Pons (tissue), 1 donor: ENCODE results near the gene NXN.
"Not testable (repeated sequence)": the region's sequence is repeated elsewhere in the genome, so short reads cannot be mapped to it uniquely, and the experiment has no call there.

Experiments used
- DNase-seq: peaks from one replicate; pipeline ENCODE4 v3.0.0-alpha.2; 2016; ENCODE audit warnings: low spot score

The NXN gene

DNA sequence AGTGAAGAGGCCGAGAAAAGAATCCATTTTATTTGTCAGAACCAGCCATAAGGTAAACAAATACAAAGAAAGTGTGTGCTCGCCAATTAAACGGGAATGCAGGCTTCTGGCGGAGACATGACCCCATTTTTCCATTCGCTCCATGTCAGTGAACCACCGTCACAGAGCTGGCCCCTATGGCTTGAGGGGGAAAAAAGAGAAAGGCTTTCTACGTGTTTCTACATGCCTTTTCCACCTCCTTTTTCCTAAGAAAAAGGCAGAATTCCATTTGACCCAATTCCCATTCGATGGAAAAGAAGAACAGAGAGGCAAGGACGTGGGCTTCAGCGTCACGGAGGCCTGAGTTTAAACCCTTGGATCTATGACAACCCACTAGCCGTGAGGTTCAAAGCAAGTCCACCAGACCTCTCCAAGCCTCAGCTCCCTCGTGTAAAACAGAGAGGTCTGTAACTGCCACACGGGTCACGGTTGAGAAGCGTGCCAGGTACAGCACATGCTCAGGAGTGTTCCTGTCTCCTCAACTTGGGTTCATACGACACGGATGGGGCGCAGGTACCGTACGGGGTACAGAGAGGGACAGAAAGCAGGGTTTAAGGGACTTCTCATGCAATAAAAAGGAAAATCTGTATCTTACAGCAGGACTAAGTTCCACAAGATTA lies 91.9 kb downstream of the NXN start:
- no peak for DNase-seq

DNA sequence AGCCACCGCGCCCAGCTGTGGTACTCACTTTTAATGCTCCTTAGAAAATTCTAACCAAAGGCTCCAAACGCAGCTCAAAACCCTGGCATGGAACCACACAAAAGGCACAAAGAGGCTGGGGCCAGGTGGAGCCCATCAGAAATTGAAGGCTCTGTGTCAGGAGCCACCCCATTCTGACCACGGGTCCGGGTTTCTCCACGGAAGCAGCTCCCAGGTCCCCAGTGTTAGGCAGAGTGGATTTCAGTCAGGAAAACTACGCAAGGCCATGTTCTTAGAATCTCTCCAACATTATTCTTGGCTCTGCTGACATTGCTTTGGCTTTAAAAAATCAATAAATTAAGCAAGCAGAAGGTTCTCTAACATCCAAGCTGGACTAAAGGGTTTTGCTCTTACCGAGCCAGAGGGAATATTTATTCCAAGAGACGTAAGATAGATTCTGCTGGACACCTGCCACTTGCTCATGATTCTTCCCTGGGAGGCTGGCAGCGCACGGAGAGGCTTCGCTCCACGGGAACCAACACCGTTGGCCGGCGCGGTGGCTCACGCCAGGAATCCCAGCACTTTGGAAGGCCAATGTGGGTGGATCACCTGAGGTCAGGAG lies 93.5 kb downstream of the NXN start:
- peak; percentile 37 for DNase-seq

DNA sequence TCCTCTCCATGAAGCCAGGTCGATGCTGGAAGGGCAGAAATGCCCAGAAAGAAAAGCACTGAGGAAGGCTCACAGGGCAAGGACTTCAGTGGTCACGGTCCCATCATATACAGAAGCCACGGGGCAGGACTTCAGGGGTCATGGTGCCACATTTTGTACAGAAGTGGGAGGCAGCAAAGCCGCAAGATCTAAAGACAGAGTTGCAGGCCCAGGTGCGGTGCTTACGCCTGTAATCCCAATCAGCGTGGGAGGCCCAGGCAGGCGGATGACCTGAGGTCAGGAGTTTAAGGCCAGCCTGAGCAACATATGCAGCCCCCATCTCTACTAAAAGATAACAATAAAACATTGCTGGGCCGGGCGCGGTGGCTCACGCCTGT lies 96.0 kb downstream of the NXN start:
- no peak for DNase-seq

DNA sequence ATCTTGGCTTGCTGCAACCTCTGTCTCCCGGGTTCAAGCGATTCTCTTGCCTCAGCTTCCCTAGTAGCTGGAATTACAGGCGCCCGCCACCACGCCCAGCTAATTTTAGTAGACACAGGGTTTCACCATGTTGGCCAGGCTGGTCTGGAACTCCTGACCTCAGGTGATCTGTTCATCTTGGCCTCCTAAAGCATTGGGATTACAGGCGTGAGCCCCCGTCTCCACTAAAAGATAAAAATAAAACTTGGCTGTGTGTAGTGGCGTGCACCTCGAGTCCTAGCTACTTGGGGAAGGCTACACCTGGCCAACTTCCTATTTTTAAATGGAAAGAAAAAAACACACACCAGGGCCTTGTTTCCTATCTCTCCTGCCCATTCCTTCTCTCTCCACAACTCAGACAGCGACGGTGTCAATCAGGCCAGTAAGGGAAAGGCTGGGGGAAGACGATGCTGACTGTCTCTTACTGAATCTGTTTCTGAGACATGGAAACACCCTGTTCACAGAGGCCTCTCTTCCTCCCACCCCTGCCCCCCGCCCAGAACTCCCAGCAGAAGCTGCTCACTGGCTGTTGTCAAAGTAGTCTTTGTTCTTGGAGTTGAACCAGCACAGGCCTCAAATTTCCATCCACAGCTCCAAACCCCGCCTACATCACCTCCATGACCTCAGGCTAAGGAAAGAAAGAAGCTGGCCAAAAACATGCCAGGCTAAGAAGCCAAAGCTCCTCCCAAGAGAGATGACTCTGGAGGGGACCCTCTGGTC lies 96.6 kb downstream of the NXN start:
- no peak for DNase-seq

DNA sequence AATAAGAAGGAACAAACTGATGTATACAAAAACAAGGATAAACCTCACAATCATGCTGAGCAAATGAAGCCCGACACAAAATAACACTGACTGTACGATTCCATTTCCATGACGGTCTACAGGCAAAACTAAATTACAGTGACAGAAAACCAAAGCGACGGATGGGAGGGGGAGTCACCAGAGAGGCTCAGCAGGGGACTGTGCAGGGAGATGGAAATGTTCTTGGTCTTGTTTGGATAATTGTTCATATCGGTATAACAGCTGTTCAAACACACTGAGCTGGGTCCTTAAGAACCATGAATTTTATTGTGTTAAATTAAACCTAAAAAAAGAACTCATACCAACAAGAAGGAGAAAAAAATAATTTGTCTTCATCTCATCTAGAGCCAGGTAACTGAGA lies 97.8 kb downstream of the NXN start:
- DNase-seq, result no peak

DNA sequence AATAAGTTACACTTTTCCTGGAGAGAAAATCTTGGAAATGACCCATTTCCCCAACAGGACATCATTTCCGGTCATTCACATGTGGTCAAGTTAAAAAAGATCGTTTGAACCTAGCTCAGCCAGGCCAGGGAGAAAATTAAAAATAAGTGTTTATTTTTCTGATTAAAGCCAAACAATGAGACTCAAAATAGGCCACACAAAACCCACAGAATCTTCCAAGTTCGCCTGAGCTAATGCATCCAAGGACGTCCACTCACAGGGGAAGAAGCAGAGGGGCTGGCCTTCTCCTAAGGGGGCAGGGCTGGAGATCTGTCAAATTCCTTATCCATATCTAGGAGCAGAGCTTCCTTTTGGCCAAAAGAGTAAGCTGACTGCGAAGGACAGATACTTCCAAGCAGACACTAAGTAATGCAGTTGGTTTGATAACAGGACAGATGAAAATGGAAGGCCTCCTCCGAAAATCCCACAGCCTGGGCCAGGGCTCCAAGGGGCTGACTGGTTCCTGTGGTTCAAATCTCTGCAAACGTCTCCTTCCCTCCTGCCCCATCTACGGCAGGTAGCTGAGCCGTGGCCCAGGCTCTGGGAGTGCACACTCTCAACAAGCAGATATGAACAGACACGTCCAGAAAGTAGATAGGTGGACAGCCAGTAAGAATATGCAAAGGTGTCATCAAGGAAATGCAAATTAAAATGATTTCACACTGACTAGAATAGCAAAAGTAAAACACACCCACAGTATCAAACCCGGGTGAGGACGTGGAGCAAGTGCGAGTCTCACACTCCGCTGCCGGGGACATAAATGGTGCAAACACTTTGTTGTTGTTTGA lies 98.9 kb downstream of the NXN start:
- peak; percentile 24 for DNase-seq

DNA sequence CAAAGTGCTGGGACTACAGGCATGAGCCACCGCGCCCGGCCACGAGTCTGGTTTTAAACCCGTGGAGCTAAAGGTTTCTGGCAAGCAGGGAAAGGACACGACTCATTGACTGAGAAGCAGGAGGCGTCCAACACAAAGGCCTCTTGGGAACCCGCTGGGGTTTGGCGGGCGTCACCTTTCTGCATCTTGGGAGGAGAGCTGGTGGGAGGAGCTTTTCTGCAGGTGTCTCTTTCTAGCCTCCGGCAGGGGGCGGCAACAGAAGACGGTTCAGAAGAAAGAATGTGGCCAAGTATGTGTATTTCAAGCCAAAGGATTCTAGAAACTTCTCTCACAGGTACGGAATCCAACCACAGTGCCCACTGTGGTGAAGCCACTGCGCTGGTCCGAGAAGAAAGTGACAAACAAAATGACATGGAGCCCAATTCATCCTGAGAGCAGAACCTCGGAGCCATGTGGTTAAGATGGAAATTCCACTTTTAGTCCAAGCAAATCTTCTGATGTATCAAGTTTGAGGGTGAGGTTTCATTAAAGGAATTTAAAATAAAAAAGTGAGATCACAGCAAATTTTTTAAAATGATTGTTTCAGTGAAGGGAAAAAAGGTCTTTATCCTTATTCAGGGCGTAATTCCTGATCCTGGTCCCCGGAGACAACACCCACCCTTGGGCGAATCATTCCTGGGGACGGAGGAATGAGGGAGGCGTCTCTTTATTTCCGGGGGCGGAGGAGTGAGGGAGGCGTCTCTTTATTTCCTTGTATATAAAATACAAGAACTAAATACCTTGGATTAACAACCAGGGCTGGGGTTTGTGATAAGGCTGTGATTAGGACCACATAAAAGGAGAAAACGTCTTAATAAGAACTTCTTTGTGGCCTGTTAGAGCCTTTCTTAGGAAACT lies 99.8 kb downstream of the NXN start:
- DNase-seq, result peak; percentile 46

DNA sequence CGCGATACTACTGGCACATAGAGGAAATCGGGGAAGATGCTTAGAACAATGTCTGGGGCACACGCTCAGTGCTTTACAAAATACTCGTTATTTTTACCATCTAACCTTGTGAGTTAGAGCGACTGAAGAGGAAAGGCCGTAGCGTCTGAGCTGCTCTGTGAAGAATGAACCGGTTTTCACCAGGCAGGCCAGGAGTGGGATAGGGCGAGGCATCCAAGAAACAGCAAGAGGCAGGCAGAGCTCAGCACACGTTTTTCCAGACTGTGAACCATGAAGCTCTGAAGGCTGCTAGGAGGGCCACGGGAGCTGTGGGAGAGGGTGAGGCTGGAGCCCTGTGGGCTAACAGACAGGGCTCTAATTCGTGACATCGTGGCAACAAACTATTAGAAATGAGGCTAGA lies 101.9 kb downstream of the NXN start:
- DNase-seq, result no peak

DNA sequence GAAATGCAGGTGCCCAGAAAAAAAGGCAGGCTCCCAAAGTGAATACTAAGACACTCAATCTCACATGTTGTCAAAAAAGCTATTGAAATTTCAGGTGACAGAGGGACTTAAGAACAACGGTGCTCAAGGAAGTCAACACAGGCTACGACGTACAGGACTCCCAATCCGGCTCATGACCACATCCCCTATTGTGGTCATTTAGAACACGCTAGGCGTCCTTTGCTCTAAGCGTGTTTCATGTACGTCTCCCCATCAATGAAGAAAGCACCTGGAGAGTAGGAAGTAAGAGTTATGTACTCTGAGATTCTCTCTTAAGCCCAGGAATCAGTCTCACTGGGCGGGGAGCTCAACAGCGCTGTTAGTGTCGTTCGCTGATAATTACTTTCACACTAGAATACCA lies 103.3 kb downstream of the NXN start:
- DNase-seq, result no peak

DNA sequence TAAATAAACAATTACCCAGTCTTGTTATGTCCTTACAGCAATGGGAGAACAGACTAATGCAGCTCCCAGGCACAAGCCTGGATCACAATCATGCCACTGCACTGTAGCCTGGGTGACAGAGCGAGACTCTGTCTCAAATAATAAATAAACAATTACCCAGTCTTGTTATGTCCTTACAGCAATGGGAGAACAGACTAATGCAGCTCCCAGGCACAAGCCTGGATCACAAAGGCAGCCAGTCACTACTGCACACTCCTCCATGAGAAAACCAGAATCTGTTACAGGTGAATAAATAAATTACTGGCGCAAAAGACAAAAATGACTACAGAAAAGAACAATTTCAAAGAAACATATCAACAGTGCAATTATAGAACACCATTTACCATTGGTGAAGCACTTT lies 105.0 kb downstream of the NXN start:
- not testable (repeated sequence) for DNase-seq

DNA sequence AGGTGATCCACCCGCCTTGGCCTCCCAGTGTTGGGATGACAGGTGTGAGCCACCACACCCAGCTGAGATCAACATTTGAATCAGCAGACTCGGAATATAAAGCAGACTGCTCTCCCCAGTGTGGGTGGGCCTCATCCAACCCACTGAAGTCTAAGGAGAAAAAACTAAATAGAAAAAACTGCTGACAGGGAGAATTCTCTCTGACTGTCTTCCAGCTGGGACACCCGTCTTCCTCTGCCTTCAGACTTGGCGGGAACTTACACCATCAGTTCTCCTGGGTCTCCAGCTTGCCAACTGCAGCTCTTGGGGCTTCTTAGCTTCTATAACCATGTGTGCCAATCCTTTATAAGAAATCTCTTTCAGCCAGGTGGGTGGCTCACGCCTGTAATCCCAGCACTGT lies 106.7 kb downstream of the NXN start:
- DNase-seq, result no peak

DNA sequence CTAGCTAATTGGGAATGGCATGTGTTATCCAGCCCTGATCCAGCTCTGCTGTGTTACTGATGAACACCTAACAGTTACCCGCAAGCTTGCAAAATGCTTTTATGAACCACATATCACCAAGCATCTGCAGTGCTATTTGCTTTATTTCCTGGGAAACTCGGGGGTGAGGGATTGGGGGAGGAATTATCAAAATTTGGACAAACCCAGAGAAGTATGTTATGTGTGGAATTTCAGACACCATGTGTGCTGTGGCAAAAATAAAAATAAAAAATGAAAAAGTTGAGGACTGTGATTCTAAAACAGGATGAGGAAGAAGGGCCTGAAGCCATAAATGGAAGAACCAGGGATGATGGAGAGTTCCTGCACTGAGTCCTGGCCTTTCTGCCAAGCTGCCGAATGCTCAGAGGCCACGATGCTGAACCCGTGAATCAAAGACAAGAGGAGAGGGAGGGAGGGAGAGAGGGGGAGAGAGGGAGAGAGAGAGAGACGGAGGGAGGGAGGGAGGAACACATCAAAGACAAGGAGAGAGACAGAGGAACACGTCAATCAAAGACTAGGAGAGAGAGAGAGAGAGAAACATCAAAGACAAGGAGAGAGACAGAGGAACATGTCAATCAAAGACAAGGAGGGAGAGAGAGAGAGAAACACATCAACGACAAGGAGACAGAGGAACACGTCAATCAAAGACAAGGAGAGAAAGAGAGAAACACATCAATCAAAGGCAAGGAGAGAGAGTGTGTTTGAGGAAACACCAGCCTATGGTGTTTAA lies 107.6 kb downstream of the NXN start:
- DNase-seq, result no peak

DNA sequence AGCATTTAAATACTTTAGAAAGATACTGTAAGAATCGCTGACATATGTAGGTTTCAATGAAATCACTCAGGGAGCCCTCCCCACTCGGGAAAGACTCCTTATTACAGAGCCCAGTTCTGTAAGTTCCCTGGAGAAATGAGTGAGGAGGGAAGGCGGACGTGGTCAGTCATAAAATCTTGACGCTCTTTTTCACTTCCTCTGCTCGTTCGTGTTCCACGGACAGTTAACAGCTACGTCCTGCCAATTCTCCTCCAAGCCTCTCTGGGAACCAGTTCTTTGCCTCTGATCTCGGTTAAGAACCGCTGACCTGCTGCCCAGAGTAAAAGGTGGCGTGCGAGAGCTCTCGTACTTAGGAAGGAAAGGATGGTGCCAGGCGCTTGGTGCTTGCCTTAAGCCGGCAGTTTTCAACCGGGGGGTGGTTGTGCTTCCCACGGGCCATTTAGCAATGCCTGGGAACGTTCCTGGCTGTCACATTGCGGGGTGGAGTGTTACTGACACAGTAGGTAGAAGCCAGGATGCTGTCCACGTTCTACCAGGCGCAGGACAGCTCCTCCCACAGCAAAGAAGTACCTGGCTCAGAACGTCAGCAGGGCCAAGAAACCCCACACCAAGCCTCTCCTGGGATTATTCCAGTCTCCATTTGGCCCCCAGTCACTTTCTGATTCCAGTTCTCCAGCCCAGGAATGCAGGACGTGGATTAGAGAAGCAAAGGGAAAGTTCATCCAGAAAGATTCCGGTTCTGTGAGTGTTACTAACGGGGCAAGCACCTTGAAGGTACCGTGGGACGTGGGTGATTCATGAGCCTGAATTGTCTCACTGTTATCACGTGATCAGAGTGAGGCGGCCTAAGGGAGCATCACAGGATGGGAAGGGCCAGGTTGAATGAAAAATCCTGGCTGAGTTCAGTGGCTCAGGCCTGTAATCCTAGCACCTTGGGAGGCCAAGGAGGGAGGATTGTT lies 109.7 kb downstream of the NXN start:
- no peak for DNase-seq

DNA sequence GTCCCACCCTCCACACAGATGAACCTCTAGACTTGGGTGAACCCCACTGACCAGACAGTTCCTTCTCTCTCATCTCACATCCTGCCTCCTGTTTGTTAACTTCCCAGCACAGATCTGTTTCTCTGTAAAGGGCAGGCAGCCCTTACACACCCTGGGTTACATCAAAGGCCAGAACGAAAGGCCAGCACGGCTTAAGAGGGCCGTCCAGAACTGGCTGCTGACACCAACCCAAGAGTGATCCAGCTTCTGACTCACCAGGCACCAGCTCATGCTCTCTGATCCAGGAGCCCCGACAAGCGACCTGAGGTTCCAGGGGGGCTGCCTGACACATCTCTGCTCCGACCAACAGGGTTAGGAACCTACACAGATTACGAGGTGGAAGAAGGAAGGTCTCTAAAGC lies 110.5 kb downstream of the NXN start:
- no peak for DNase-seq

DNA sequence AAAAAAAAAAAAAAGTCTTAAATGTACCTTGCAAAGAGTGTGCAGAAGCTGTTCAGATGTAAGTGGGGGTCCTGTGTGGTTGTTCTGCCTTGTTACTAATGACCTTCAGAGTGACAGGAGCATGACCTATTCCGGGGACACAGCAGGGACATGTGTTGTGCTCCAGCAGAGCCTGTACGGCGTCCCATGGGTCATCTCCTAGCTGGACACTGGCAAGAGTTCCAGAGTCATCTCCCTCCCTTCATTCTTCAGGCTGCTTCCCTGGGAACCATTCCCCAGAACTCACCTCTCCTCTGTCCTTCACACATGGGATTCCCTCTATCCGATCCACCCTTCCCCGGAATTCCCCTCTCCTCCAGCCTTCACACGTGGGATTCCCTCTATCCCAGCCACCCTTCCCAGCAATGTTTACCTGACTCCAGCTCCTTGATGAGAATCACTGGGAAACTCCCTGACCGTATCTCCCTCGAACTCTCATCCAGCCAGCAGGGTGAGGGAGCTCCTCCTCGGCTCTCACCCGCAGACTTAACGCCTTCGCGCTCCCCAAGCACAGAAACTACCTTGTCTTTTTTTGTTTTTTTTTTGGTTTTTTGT lies 111.6 kb downstream of the NXN start:
- DNase-seq, result no peak

DNA sequence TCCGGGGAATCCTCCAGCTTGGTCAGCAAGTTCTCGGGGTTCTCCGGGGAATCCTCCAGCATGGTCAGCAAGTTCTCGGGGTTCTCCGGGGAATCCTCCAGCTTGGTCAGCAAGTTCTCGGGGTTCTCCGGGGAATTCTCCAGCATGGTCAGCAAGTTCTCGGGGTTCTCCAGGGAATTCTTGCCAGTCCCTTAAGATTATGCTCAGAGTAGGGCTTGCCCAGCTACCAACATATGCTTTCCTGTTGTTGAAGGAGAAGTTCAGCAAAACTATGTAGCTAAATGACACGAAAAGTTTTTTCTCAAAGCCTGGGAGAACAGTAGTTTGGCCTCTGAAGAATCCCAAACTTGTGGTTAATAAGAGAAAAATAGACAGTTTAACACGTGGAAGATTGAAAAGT lies 112.3 kb downstream of the NXN start:
- not testable (repeated sequence) for DNase-seq

DNA sequence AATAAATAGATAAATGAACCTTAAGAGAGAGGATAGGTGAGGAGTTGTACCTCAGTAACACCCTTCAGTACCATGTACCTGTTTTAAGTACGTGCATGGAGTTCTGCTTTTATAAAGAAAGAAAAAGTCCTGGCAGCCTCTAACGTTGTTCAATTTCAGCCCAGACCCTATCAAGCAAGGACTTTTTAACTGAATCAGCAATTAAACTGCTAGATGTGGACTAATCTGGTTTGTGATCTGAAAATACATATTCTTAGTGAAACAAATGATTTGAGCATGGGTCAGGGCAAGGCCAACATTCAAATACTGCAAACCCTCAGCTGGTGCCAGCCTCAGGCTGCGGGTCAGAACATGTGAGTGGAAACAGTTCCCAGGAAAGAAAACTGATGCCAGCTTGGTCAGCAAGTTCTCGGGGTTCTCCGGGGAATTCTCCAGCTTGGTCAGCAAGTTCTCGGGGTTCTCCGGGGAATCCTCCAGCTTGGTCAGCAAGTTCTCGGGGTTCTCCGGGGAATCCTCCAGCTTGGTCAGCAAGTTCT lies 112.9 kb downstream of the NXN start:
- DNase-seq, result no peak

DNA sequence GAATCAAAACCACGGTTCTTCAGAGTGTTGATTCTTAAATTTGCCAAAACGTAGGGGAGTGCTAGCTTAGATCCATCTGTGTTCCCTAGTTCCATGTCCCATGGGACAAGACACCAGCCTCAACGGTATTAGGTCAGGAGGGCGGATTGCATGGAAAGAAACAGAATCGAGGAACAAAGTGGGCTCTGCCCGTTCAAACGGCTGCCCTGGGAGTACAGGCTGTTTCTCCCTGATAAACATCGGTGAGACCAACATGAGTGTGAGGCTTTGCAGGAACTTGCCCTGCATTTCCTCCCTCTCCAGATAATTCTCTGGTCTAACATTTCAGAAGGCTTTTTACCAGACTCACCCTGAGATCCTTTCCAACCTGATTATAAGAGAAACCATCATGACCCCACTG lies 115.3 kb downstream of the NXN start:
- no peak for DNase-seq

DNA sequence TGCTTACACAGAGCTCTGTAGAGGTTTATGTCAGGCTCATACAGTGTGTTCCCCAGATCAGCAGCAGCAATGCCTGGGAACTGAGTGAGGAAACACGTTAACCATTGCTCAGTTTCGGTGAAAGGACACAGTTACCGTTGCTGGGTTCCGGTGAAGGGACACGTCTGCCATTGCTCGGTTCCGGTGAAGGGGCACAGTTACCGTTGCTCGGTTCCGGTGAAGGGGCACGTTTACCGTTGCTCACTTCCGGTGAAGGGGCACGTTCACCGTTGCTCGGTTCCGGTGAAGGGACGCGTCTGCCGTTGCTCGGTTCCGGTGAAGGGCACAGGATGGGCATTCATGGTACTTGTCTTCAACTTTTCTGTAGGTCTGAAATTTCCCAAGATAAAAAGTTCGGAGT lies 115.7 kb downstream of the NXN start:
- no peak for DNase-seq
